Testis (tissue), 2 donors: ENCODE data around the gene HMG20A.

ENCODE experiments used
- POLR2A ChIP-seq: fragments of 450-650 bp; IDR thresholded peaks from one replicate; pipeline ENCODE4 v1.6.1; 2017; ENCODE audit warnings: antibody characterized with exemption, mild to moderate bottlenecking, moderate library complexity
- TF ChIP-seq, protein P1 (sequence below), 3 experiments: fragments of 450-650 bp in 2 of 3; fragments of 200-600 bp in 1 of 3; sonication (generic) in 1 of 3; IDR thresholded peaks; one replicate each; pipeline ENCODE4 v1.5.1; 2016 to 2019; ENCODE audit warnings: antibody characterized with exemption in 3 of 3, mild to moderate bottlenecking in 2 of 3, moderate library complexity in 1 of 3

DNA sequence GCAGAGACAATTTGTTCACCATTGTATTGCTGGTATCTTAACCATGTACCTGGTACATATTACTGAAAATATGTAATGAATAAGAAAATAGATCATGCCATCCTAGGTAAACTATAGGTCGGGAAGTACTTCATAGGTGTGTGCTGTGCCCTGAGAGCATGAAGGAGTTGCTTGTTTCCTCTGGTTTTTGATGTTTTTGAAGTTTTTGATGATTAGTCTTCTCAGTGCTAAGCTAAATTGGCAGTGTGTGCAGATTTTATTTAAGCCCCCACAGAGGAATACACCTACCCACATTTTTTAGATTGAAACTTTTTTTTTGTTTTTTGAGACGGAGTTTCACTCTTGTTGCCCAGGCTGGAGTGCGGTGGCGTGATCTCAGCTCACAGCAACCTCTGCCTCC lies 16.6 kb downstream of the HMG20A start:
- TF ChIP-seq, protein P1, sequence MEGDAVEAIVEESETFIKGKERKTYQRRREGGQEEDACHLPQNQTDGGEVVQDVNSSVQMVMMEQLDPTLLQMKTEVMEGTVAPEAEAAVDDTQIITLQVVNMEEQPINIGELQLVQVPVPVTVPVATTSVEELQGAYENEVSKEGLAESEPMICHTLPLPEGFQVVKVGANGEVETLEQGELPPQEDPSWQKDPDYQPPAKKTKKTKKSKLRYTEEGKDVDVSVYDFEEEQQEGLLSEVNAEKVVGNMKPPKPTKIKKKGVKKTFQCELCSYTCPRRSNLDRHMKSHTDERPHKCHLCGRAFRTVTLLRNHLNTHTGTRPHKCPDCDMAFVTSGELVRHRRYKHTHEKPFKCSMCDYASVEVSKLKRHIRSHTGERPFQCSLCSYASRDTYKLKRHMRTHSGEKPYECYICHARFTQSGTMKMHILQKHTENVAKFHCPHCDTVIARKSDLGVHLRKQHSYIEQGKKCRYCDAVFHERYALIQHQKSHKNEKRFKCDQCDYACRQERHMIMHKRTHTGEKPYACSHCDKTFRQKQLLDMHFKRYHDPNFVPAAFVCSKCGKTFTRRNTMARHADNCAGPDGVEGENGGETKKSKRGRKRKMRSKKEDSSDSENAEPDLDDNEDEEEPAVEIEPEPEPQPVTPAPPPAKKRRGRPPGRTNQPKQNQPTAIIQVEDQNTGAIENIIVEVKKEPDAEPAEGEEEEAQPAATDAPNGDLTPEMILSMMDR (IDR thresholded peaks at IDR 0.05) = no peak
- TF ChIP-seq POLR2A = no peak
